Fibroblast of lung (primary cell): ENCODE results near the gene UBE2N.

Source experiments
- CTCF ChIP-seq, 2 donors: IDR thresholded peaks in 1 of 2; conservative IDR thresholded peaks in 1 of 2; 1 replicate in 1 of 2; 2 replicates in 1 of 2; pipeline ENCODE4 v1.5.1; 2011 to 2012; ENCODE audit warnings: low read length in 2 of 2, control low read depth in 1 of 2, inconsistent platforms in 1 of 2, low read depth in 1 of 2, mild to moderate bottlenecking in 1 of 2
- EZH2 ChIP-seq: IDR thresholded peaks from 2 replicates; pipeline ENCODE4 v1.5.1; 2012; ENCODE audit warnings: low read length, control low read depth, mild to moderate bottlenecking; ENCODE audit errors: missing control alignments

- TF ChIP-seq CTCF (conservative IDR thresholded peaks at IDR 0.05 in 1 of 2, IDR thresholded peaks at IDR 0.05 in 1 of 2; ENCODE audit: low read depth in 1 of 2, low read length in 2 of 2) (peak in 1 of 2 donors; percentile 25), EZH2 (no peak)
Measured at GRCh38 chr12:93380480-93381121, 61.1 kb downstream of the UBE2N start.
